H1 (cell line): ENCODE results near the gene OR4K1. TPM values are rescaled to one million over a fixed set of nuclear protein-coding genes. Genes with fewer than 3 reads are reported as not detected.

Experiments
- JUN ChIP-seq: IDR thresholded peaks from 2 replicates; pipeline ENCODE4 v1.6.1; 2011; ENCODE audit warnings: low read depth, mild to moderate bottlenecking, improper control_type of control experiment, low read length
- polyA plus RNA-seq, 7 experiments: library from polyadenylated mRNA; depleted of rRNA in 3 of 7; stranded (reverse) in 5 of 7; unstranded in 2 of 7; fragments of >200 nt in 5 of 7; fragments of 200-250 nt in 2 of 7; gene quantifications; 1 replicate in 5 of 7; 2 replicates in 1 of 7; 4 replicates in 1 of 7; pipeline versions ENCODE4 v1.2.1 to v1.2.3, GENCODE V29; 2011 to 2013; ENCODE audit warnings: missing spikeins in 2 of 7, mixed read lengths in 2 of 7
- total RNA-seq: library from RNA; stranded (reverse); fragmentation: NEBNext Ultra II Directional; extraction: Animal tissue kit (Norgen Biotek cat#: 25700); gene quantifications from 2 replicates; pipeline ENCODE4 v1.2.1, GENCODE V29; 2021

Gene OR4K1
- total and polyA plus RNA-seq, 2 of the 8 experiments (the other 6 are each of a cell fraction or from before 2014, with no cell fraction given) = not detected

GRCh38 chr14:19974844-19975243, 44.1 kb downstream of the OR4K1 start (continued):
- no peak for TF ChIP-seq JUN
